NCI-H1092 (cell line): ENCODE measurements around the gene CPHXL.
A peak's percentile ranks its signal among the peaks of the same experiment; 100 is the strongest.

Experiments used
- DNase-seq: peaks from one replicate; lab custom pipeline; 2025; lab: John Stamatoyannopoulos, UW

Gene CPHXL

GRCh38 chr16:75726390-75726789 is at the start of gene CPHXL:
CPHXL (minus strand) TSS chr16:75726490; CDS start chr16:75726442, 48 bp downstream.
- no peak for DNase-seq

- DNase-seq, result no peak
These were observed 47.9 kb upstream of the CPHXL start for GRCh38 chr16:75774197-75774596.

- DNase-seq, result no peak
These were observed 43.8 kb upstream of the CPHXL start for GRCh38 chr16:75770051-75770450.

GRCh38 chr16:75764154-75764768 is 38.0 kb upstream of the CPHXL start:
- DNase-seq, result peak; percentile 42

- no peak for DNase-seq
These were observed 36.9 kb upstream of the CPHXL start for GRCh38 chr16:75763204-75763603.

GRCh38 chr16:75762746-75763145 is 36.5 kb upstream of the CPHXL start:
- no peak for DNase-seq

GRCh38 chr16:75761108-75761507 is 34.8 kb upstream of the CPHXL start:
- no peak for DNase-seq

GRCh38 chr16:75760018-75760519 is 33.8 kb upstream of the CPHXL start:
- DNase-seq, result no peak

- no peak for DNase-seq
These were observed 31.9 kb upstream of the CPHXL start for GRCh38 chr16:75758215-75758614.

- DNase-seq, result no peak
These were observed 27.9 kb upstream of the CPHXL start for GRCh38 chr16:75754141-75754540.

- no peak for DNase-seq
These were observed 24.2 kb upstream of the CPHXL start for GRCh38 chr16:75750528-75750927.

- no peak for DNase-seq
These were observed 20.1 kb upstream of the CPHXL start for GRCh38 chr16:75746359-75746758.

- no peak for DNase-seq
These were observed 19.5 kb upstream of the CPHXL start for GRCh38 chr16:75745823-75746222.

- DNase-seq, result no peak
These were observed 19.0 kb upstream of the CPHXL start for GRCh38 chr16:75745242-75745641.

- DNase-seq, result no peak
These were observed 16.2 kb upstream of the CPHXL start for GRCh38 chr16:75742424-75743047.

- DNase-seq, result no peak
These were observed 7.3 kb upstream of the CPHXL start for GRCh38 chr16:75733305-75734211.

GRCh38 chr16:75732871-75733270 is 6.6 kb upstream of the CPHXL start:
- DNase-seq, result no peak

GRCh38 chr16:75727221-75727620 is 931 bp upstream of the CPHXL start:
- no peak for DNase-seq

GRCh38 chr16:75718452-75718851 is 7.8 kb downstream of the CPHXL start:
- no peak for DNase-seq

- DNase-seq, result no peak
These were observed 11.6 kb downstream of the CPHXL start for GRCh38 chr16:75714661-75715060.

- no peak for DNase-seq
These were observed 15.9 kb downstream of the CPHXL start for GRCh38 chr16:75710344-75710743.

- no peak for DNase-seq
These were observed 23.0 kb downstream of the CPHXL start for GRCh38 chr16:75703306-75703705.

- DNase-seq, result no peak
These were observed 24.0 kb downstream of the CPHXL start for GRCh38 chr16:75702242-75702641.
